Ishikawa (cell line): Measurements from ENCODE around the gene EFNA2.

Source experiments
- CEBPB ChIP-seq: IDR thresholded peaks from 2 replicates; pipeline ENCODE4 v1.6.1; 2012
- EP300 ChIP-seq: IDR thresholded peaks from 2 replicates; pipeline ENCODE4 v1.6.1; 2012; ENCODE audit warnings: borderline replicate concordance
- MAX ChIP-seq: IDR thresholded peaks from 2 replicates; pipeline ENCODE4 v1.6.1; 2012
- NFIC ChIP-seq: IDR thresholded peaks from 2 replicates; pipeline ENCODE4 v1.6.1; 2012
- RAD21 ChIP-seq: IDR thresholded peaks from 2 replicates; pipeline ENCODE4 v1.6.1; 2012; ENCODE audit warnings: low read depth
- REST ChIP-seq: IDR thresholded peaks from 2 replicates; pipeline ENCODE4 v1.6.1; 2012; ENCODE audit warnings: low read depth, mild to moderate bottlenecking
- TAF1 ChIP-seq: IDR thresholded peaks from 2 replicates; pipeline ENCODE4 v1.6.1; 2012; ENCODE audit warnings: low read depth, mild to moderate bottlenecking

- no peak; the same call in 1 of the 2 replicates for TF ChIP-seq TAF1
- no peak for TF ChIP-seq RAD21
- TF ChIP-seq REST = no peak
- no peak for TF ChIP-seq CEBPB
- TF ChIP-seq EP300 = no peak
- TF ChIP-seq MAX = no peak
- no peak for TF ChIP-seq NFIC
Measured at GRCh38 chr19:1237027-1237659, 48.5 kb upstream of the EFNA2 start.
